Measurements from ENCODE around the gene CBY2. TPM values are rescaled to one million over a fixed set of nuclear protein-coding genes. Genes with fewer than 3 reads are reported as not detected.

Gene CBY2
- total RNA-seq (not detected), total RNA-seq (0 to 0.56 (median 0.04) reads per million in 172 experiments)
- polyA plus RNA-seq (2013, experiment 1 of 2) = 0.06 TPM
- polyA plus RNA-seq (2013, experiment 2 of 2) = 0.15 TPM

- Histone ChIP-seq H3K36me3 (ENCODE audit: insufficient read depth, low read length) (no peaks in the 10 kb centered on the region), H3K4me1 (ENCODE audit: insufficient read depth, low read length) (no peaks in the 10 kb centered on the region), H3K27me3 (ENCODE audit: control insufficient read depth in 1 of 2, insufficient read depth in 2 of 2, low read length in 2 of 2) (no peaks in the 10 kb centered on the region), H3K27ac (ENCODE audit: low read depth in 1 of 2, low read length in 2 of 2) (no peak within 1 kb of the TSS), H3K9me3 (ENCODE audit: control insufficient read depth in 1 of 2, insufficient read depth in 1 of 2, low read length in 2 of 2) (no peaks in the 10 kb centered on the region), H3K4me3 (ENCODE audit: low read length) (no peak within 1 kb of the TSS)
- intact Hi-C loops (cut with DNase I, micrococcal nuclease) = no loop called here
- H3K4me3 Mint-ChIP-seq = no peak within 1 kb of the TSS
- DNase-seq (no peak), ATAC-seq (ENCODE audit: poor library complexity) (no peak)
- no peaks in the 10 kb centered on the region for H3K9me3 Mint-ChIP-seq
- H3K4me1 Mint-ChIP-seq (ENCODE audit: low read depth) = no peaks in the 10 kb centered on the region
- TF ChIP-seq CTCF (IDR thresholded peaks at IDR 0.05) = no peak
- ChIA-PET CTCF (no interaction called here), POLR2A (no interaction called here)
- no peaks in the 10 kb centered on the region for H3K36me3 Mint-ChIP-seq (ENCODE audit: low read depth)
- no peak within 1 kb of the TSS for H3K27ac Mint-ChIP-seq
- no peaks in the 10 kb centered on the region for H3K27me3 Mint-ChIP-seq
These were observed at the start of gene CBY2 for GRCh38 chr13:45702088-45702487. Gene CBY2 (plus strand): TSS chr13:45702320. CDS start chr13:45702391, 71 bp downstream.

GRCh38 chr13:45654633-45655349 lies 47.3 kb upstream of the CBY2 start:
- no peak for TF ChIP-seq CTCF (IDR thresholded peaks at IDR 0.05)
- CTCF ChIA-PET = no interaction called here
- Histone ChIP-seq H3K27ac (ENCODE audit: low read depth in 1 of 2, low read length in 2 of 2) (no peak overlapping the region), H3K9me3 (ENCODE audit: control insufficient read depth in 1 of 2, insufficient read depth in 1 of 2, low read length in 2 of 2) (peaks cover 0 to 7% of the 10 kb centered on the region in 2 experiments), H3K4me3 (ENCODE audit: low read length) (no peak overlapping the region), H3K36me3 (ENCODE audit: insufficient read depth, low read length) (no peaks in the 10 kb centered on the region), H3K4me1 (ENCODE audit: insufficient read depth, low read length) (no peaks in the 10 kb centered on the region), H3K27me3 (ENCODE audit: control insufficient read depth in 1 of 2, insufficient read depth in 2 of 2, low read length in 2 of 2) (no peaks in the 10 kb centered on the region)
- H3K4me1 Mint-ChIP-seq (ENCODE audit: low read depth) = no peaks in the 10 kb centered on the region
- no peak overlapping the region for H3K27ac Mint-ChIP-seq
- POLR2A ChIA-PET = no interaction called here
- no peaks in the 10 kb centered on the region for H3K27me3 Mint-ChIP-seq
- ATAC-seq (ENCODE audit: poor library complexity) = no peak
- H3K36me3 Mint-ChIP-seq (ENCODE audit: low read depth) = no peaks in the 10 kb centered on the region
- H3K4me3 Mint-ChIP-seq = no peak overlapping the region
- intact Hi-C loops (cut with DNase I, micrococcal nuclease) = no loop called here
- no peaks in the 10 kb centered on the region for H3K9me3 Mint-ChIP-seq
- DNase-seq = no peak

- Mint-ChIP-seq H3K9me3 (no peaks in the 10 kb centered on the region), H3K4me1 (ENCODE audit: low read depth) (peaks cover 6% of the 10 kb centered on the region), H3K27me3 (no peaks in the 10 kb centered on the region), H3K27ac (no peak overlapping the region), H3K36me3 (ENCODE audit: low read depth) (no peaks in the 10 kb centered on the region), H3K4me3 (no peak overlapping the region)
- ATAC-seq (ENCODE audit: poor library complexity) (no peak), DNase-seq (no peak)
- H3K4me3 ChIP-seq (ENCODE audit: low read length) = no peak overlapping the region
- ChIA-PET POLR2A (no interaction called here), CTCF (no interaction called here)
- no peaks in the 10 kb centered on the region for H3K27me3 ChIP-seq (ENCODE audit: control insufficient read depth in 1 of 2, insufficient read depth in 2 of 2, low read length in 2 of 2)
- no peak overlapping the region for H3K27ac ChIP-seq (ENCODE audit: low read depth in 1 of 2, low read length in 2 of 2)
- peaks cover 0 to 3% of the 10 kb centered on the region in 2 experiments for H3K9me3 ChIP-seq (ENCODE audit: control insufficient read depth in 1 of 2, insufficient read depth in 1 of 2, low read length in 2 of 2)
- intact Hi-C loops (cut with DNase I, micrococcal nuclease) = no loop called here
- no peaks in the 10 kb centered on the region for H3K4me1 ChIP-seq (ENCODE audit: insufficient read depth, low read length)
- H3K36me3 ChIP-seq (ENCODE audit: insufficient read depth, low read length) = no peaks in the 10 kb centered on the region
- no peak for TF ChIP-seq CTCF (IDR thresholded peaks at IDR 0.05)
These were observed 43.4 kb upstream of the CBY2 start for GRCh38 chr13:45658586-45659235.
